ENCODE data around the gene ARPC1B.
A peak's percentile ranks its signal among the peaks of the same experiment; 100 is the strongest.
"Not testable (repeated sequence)": the region's sequence is repeated elsewhere in the genome, so short reads cannot be mapped to it uniquely, and the experiment has no call there.

GRCh38 chr7:99387239-99387635 is 12.7 kb downstream of the ARPC1B start:
- TF ChIP-seq MAX (IDR thresholded peaks at IDR 0.05); CTCF (IDR thresholded peaks at IDR 0.05; ENCODE audit: low read depth, low read length, missing input control); TAF1 (conservative IDR thresholded peaks at IDR 0.05); ATF3 (IDR thresholded peaks at IDR 0.05); HNF4A (conservative IDR thresholded peaks at IDR 0.05); RAD21 (IDR thresholded peaks at IDR 0.05); ZBTB33 (IDR thresholded peaks at IDR 0.05); YY1 (IDR thresholded peaks at IDR 0.05); REST (IDR thresholded peaks at IDR 0.05): not testable (repeated sequence)
- TF ChIP-seq RXRA (IDR thresholded peaks at IDR 0.05), result peak in 1 of 2 donors; percentile 15

All from liver (tissue), 3 donors.